WERI-Rb-1 (cell line): ENCODE results near the gene TENM3.

Source experiments
- DNase-seq: peaks from one replicate; pipeline ENCODE4 v3.0.0-alpha.2; 2020
- H3K27ac ChIP-seq: fragments of 250-450 bp; sonication (Bioruptor Pico); 2 replicates; pipeline ENCODE4 v1.5.1; 2020; ENCODE audit warnings: mild to moderate bottlenecking, moderate library complexity
- H3K27me3 ChIP-seq: fragments of 250-450 bp; sonication (Bioruptor Pico); 2 replicates; pipeline ENCODE4 v1.5.1; 2021; ENCODE audit warnings: mild to moderate bottlenecking, low read depth, moderate library complexity; ENCODE audit not compliant: insufficient read depth, severe bottlenecking
- H3K36me3 ChIP-seq: fragments of 250-450 bp; sonication (Bioruptor Pico); 2 replicates; pipeline ENCODE4 v1.5.1; 2020; ENCODE audit warnings: mild to moderate bottlenecking, moderate library complexity
- H3K4me3 ChIP-seq: 2 replicates; pipeline ENCODE4 v1.5.1; 2011; ENCODE audit warnings: low read depth, mild to moderate bottlenecking, control low read depth, low read length
- H3K9me3 ChIP-seq: fragments of 250-450 bp; sonication (Bioruptor Pico); 2 replicates; pipeline ENCODE4 v1.5.1; 2021; ENCODE audit warnings: mild to moderate bottlenecking, moderate library complexity; ENCODE audit not compliant: severe bottlenecking
- CTCF ChIP-seq: IDR thresholded peaks from 2 replicates; pipeline ENCODE4 v1.5.1; 2011; ENCODE audit warnings: low read depth, mild to moderate bottlenecking, control low read depth, inconsistent platforms, low read length

Gene TENM3

GRCh38 chr4:182585321-182585720 is 342.1 kb downstream of the TENM3 start:
- Histone ChIP-seq H3K36me3 (no peaks in the 10 kb centered on the region), H3K9me3 (peaks cover 10% of the 10 kb centered on the region), H3K27me3 (no peaks in the 10 kb centered on the region), H3K4me3 (no peak overlapping the region), H3K27ac (no peak overlapping the region)
- TF ChIP-seq CTCF: peak; percentile 17; the same call in 1 of the 2 replicates
- peak; percentile 70 for DNase-seq

- no peak for DNase-seq
- Histone ChIP-seq H3K9me3 (peaks cover 10% of the 10 kb centered on the region), H3K4me3 (no peak overlapping the region), H3K27me3 (no peaks in the 10 kb centered on the region), H3K27ac (no peak overlapping the region), H3K36me3 (no peaks in the 10 kb centered on the region)
- TF ChIP-seq CTCF: no peak
These were observed 345.9 kb downstream of the TENM3 start for GRCh38 chr4:182589100-182589499.

GRCh38 chr4:182593402-182593801 is 350.2 kb downstream of the TENM3 start:
- Histone ChIP-seq H3K27ac (no peak overlapping the region), H3K36me3 (no peaks in the 10 kb centered on the region), H3K27me3 (no peaks in the 10 kb centered on the region), H3K9me3 (peaks cover 10% of the 10 kb centered on the region), H3K4me3 (no peak overlapping the region)
- TF ChIP-seq CTCF: no peak
- DNase-seq: no peak

GRCh38 chr4:182593864-182594263 is 350.7 kb downstream of the TENM3 start:
- no peak for TF ChIP-seq CTCF
- Histone ChIP-seq H3K27me3 (no peaks in the 10 kb centered on the region), H3K27ac (no peak overlapping the region), H3K4me3 (no peak overlapping the region), H3K9me3 (peaks cover 6% of the 10 kb centered on the region), H3K36me3 (no peaks in the 10 kb centered on the region)
- no peak for DNase-seq

- DNase-seq: no peak
- no peaks in the 10 kb centered on the region for H3K9me3 ChIP-seq
- no peak overlapping the region for H3K27ac ChIP-seq
- no peaks in the 10 kb centered on the region for H3K36me3 ChIP-seq
- TF ChIP-seq CTCF: no peak
- H3K27me3 ChIP-seq: no peaks in the 10 kb centered on the region
- H3K4me3 ChIP-seq: no peak overlapping the region
These were observed 356.9 kb downstream of the TENM3 start for GRCh38 chr4:182600093-182600492.

- no peak overlapping the region for H3K4me3 ChIP-seq
- no peak for TF ChIP-seq CTCF
- no peaks in the 10 kb centered on the region for H3K9me3 ChIP-seq
- H3K27ac ChIP-seq: no peak overlapping the region
- DNase-seq: no peak
- H3K27me3 ChIP-seq: no peaks in the 10 kb centered on the region
- no peaks in the 10 kb centered on the region for H3K36me3 ChIP-seq
These were observed 357.7 kb downstream of the TENM3 start for GRCh38 chr4:182600856-182601255.
